ENCODE data around the gene TTC19. TPM values are rescaled to one million over a fixed set of nuclear protein-coding genes. Genes with fewer than 3 reads are reported as not detected.
A peak's percentile ranks its signal among the peaks of the same experiment; 100 is the strongest.

Gene TTC19
- total and polyA plus RNA-seq, 2 experiments from 2014 or later = 30.3 to 93.5 TPM

DNA sequence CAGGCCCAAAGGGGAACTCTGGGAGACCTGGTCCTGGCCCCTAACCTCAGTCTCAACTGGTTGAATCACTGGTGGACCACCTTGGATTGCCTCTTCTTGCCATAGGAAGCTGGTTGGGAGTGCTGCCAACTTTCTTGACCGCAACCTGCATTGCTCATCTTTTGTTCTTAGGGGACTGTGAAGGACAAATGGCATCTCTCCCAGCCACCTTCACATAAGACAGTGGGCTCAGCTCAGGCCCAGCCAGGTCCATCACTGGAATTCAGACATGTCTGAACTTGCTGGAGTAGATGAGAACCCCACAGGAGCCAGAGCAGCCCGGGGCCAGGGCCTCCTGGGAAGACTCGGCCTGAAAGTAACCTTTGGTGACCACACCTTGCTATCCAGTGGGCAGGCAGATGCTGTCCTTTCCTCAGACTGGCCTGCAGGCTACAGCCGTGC lies 35.9 kb upstream of the TTC19 start:
- H3K4me3 ChIP-seq = no peak overlapping the region
- TF ChIP-seq JUNB (IDR thresholded peaks at IDR 0.05; ENCODE audit: unreplicated experiment) = no peak
- TF ChIP-seq, protein P1, sequence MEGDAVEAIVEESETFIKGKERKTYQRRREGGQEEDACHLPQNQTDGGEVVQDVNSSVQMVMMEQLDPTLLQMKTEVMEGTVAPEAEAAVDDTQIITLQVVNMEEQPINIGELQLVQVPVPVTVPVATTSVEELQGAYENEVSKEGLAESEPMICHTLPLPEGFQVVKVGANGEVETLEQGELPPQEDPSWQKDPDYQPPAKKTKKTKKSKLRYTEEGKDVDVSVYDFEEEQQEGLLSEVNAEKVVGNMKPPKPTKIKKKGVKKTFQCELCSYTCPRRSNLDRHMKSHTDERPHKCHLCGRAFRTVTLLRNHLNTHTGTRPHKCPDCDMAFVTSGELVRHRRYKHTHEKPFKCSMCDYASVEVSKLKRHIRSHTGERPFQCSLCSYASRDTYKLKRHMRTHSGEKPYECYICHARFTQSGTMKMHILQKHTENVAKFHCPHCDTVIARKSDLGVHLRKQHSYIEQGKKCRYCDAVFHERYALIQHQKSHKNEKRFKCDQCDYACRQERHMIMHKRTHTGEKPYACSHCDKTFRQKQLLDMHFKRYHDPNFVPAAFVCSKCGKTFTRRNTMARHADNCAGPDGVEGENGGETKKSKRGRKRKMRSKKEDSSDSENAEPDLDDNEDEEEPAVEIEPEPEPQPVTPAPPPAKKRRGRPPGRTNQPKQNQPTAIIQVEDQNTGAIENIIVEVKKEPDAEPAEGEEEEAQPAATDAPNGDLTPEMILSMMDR (conservative IDR thresholded peaks at IDR 0.05; ENCODE audit: low read depth in 2 of 2) = no peak
- TF ChIP-seq, protein P2, sequence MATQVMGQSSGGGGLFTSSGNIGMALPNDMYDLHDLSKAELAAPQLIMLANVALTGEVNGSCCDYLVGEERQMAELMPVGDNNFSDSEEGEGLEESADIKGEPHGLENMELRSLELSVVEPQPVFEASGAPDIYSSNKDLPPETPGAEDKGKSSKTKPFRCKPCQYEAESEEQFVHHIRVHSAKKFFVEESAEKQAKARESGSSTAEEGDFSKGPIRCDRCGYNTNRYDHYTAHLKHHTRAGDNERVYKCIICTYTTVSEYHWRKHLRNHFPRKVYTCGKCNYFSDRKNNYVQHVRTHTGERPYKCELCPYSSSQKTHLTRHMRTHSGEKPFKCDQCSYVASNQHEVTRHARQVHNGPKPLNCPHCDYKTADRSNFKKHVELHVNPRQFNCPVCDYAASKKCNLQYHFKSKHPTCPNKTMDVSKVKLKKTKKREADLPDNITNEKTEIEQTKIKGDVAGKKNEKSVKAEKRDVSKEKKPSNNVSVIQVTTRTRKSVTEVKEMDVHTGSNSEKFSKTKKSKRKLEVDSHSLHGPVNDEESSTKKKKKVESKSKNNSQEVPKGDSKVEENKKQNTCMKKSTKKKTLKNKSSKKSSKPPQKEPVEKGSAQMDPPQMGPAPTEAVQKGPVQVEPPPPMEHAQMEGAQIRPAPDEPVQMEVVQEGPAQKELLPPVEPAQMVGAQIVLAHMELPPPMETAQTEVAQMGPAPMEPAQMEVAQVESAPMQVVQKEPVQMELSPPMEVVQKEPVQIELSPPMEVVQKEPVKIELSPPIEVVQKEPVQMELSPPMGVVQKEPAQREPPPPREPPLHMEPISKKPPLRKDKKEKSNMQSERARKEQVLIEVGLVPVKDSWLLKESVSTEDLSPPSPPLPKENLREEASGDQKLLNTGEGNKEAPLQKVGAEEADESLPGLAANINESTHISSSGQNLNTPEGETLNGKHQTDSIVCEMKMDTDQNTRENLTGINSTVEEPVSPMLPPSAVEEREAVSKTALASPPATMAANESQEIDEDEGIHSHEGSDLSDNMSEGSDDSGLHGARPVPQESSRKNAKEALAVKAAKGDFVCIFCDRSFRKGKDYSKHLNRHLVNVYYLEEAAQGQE (IDR thresholded peaks at IDR 0.05; ENCODE audit: unreplicated experiment) = no peak
- no peak overlapping the region for H2AFZ ChIP-seq
- Mint-ChIP-seq H3K27me3 (ENCODE audit: insufficient read depth, low read depth, poor library complexity) (peaks cover 11% of the 10 kb centered on the region), H3K4me3 (no peak overlapping the region), H3K27ac (no peak overlapping the region), H3K4me1 (peaks cover 36% of the 10 kb centered on the region), H3K36me3 (ENCODE audit: low read depth) (no peaks in the 10 kb centered on the region; the same call in 2 of the 3 replicates), H3K9me3 (no peaks in the 10 kb centered on the region)
- 0 out of 2 replicates have a peak, but pooled peaks cover 7% of the 10 kb centered on the region for H3K9me2 ChIP-seq (ENCODE audit: insufficient read depth)
- no peaks in the 10 kb centered on the region; the same call in 1 of the 2 replicates for H3K79me2 ChIP-seq (replicated peaks; ENCODE audit: insufficient read depth)
- no peak overlapping the region for H3K4me2 ChIP-seq
- H3F3A ChIP-seq (replicated peaks; ENCODE audit: low read depth) = peaks cover 12% of the 10 kb centered on the region
- DNase-seq (ENCODE audit: low spot score) (no peak), ATAC-seq (no peak)
- H3K4me1 ChIP-seq (ENCODE audit: insufficient read depth) = peaks cover 22% of the 10 kb centered on the region
- H3K27me3 ChIP-seq (ENCODE audit: insufficient read depth) = no peaks in the 10 kb centered on the region
- no peaks in the 10 kb centered on the region for H3K36me3 ChIP-seq (ENCODE audit: insufficient read depth)
- no peaks in the 10 kb centered on the region for H4K20me1 ChIP-seq (replicated peaks; ENCODE audit: insufficient read depth)
- H3K27ac ChIP-seq (ENCODE audit: low read depth) = no peak overlapping the region

DNA sequence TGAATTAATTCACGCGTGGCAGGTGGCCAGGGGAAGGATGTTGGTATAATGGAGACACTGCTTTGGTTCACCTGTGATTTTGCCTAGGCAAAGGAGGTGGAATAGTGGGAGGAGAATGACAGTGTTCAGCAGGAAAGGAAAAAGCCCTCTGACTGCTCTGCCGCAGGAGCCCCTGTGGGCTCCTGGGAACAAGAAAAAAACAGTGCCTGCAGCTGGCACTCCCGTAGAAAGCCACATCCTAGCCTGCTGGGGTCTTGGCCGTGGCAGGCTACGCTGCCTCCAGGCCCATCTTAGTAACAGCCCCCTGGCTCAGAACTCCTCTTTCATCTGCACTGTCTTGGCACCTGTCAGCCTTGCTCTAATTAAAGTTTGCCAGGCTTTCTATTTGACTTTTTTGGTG lies 34.1 kb upstream of the TTC19 start:
- Histone ChIP-seq H3K79me2 (replicated peaks; ENCODE audit: insufficient read depth) (no peaks in the 10 kb centered on the region; the same call in 1 of the 2 replicates), H2AFZ (no peak overlapping the region), H3K4me1 (ENCODE audit: insufficient read depth) (peaks cover 29% of the 10 kb centered on the region), H3K27ac (ENCODE audit: low read depth) (peak overlapping the region; percentile 93), H3K27me3 (ENCODE audit: insufficient read depth) (no peaks in the 10 kb centered on the region), H3K4me3 (peak overlapping the region; percentile 0; the same call in 1 of the 2 replicates), H3K4me2 (peak overlapping the region; percentile 33), H3F3A (replicated peaks; ENCODE audit: low read depth) (peaks cover 12% of the 10 kb centered on the region), H4K20me1 (replicated peaks; ENCODE audit: insufficient read depth) (no peaks in the 10 kb centered on the region), H3K9me2 (ENCODE audit: insufficient read depth) (0 out of 2 replicates have a peak, but pooled peaks cover 7% of the 10 kb centered on the region), H3K36me3 (ENCODE audit: insufficient read depth) (no peaks in the 10 kb centered on the region)
- peaks cover 2% of the 10 kb centered on the region; the same call in 1 of the 3 replicates for H3K36me3 Mint-ChIP-seq (ENCODE audit: low read depth)
- peaks cover 45% of the 10 kb centered on the region for H3K4me1 Mint-ChIP-seq
- H3K9me3 Mint-ChIP-seq = no peaks in the 10 kb centered on the region
- H3K27me3 Mint-ChIP-seq (ENCODE audit: insufficient read depth, low read depth, poor library complexity) = peaks cover 11% of the 10 kb centered on the region
- ATAC-seq (peak; percentile 18), DNase-seq (ENCODE audit: low spot score) (peak; percentile 28)
- peak overlapping the region; percentile 98 for H3K27ac Mint-ChIP-seq
- peak overlapping the region; percentile 63; the same call in 2 of the 3 replicates for H3K4me3 Mint-ChIP-seq
- TF ChIP-seq, protein P2 (IDR thresholded peaks at IDR 0.05; ENCODE audit: unreplicated experiment) = no peak
- TF ChIP-seq, protein P3, sequence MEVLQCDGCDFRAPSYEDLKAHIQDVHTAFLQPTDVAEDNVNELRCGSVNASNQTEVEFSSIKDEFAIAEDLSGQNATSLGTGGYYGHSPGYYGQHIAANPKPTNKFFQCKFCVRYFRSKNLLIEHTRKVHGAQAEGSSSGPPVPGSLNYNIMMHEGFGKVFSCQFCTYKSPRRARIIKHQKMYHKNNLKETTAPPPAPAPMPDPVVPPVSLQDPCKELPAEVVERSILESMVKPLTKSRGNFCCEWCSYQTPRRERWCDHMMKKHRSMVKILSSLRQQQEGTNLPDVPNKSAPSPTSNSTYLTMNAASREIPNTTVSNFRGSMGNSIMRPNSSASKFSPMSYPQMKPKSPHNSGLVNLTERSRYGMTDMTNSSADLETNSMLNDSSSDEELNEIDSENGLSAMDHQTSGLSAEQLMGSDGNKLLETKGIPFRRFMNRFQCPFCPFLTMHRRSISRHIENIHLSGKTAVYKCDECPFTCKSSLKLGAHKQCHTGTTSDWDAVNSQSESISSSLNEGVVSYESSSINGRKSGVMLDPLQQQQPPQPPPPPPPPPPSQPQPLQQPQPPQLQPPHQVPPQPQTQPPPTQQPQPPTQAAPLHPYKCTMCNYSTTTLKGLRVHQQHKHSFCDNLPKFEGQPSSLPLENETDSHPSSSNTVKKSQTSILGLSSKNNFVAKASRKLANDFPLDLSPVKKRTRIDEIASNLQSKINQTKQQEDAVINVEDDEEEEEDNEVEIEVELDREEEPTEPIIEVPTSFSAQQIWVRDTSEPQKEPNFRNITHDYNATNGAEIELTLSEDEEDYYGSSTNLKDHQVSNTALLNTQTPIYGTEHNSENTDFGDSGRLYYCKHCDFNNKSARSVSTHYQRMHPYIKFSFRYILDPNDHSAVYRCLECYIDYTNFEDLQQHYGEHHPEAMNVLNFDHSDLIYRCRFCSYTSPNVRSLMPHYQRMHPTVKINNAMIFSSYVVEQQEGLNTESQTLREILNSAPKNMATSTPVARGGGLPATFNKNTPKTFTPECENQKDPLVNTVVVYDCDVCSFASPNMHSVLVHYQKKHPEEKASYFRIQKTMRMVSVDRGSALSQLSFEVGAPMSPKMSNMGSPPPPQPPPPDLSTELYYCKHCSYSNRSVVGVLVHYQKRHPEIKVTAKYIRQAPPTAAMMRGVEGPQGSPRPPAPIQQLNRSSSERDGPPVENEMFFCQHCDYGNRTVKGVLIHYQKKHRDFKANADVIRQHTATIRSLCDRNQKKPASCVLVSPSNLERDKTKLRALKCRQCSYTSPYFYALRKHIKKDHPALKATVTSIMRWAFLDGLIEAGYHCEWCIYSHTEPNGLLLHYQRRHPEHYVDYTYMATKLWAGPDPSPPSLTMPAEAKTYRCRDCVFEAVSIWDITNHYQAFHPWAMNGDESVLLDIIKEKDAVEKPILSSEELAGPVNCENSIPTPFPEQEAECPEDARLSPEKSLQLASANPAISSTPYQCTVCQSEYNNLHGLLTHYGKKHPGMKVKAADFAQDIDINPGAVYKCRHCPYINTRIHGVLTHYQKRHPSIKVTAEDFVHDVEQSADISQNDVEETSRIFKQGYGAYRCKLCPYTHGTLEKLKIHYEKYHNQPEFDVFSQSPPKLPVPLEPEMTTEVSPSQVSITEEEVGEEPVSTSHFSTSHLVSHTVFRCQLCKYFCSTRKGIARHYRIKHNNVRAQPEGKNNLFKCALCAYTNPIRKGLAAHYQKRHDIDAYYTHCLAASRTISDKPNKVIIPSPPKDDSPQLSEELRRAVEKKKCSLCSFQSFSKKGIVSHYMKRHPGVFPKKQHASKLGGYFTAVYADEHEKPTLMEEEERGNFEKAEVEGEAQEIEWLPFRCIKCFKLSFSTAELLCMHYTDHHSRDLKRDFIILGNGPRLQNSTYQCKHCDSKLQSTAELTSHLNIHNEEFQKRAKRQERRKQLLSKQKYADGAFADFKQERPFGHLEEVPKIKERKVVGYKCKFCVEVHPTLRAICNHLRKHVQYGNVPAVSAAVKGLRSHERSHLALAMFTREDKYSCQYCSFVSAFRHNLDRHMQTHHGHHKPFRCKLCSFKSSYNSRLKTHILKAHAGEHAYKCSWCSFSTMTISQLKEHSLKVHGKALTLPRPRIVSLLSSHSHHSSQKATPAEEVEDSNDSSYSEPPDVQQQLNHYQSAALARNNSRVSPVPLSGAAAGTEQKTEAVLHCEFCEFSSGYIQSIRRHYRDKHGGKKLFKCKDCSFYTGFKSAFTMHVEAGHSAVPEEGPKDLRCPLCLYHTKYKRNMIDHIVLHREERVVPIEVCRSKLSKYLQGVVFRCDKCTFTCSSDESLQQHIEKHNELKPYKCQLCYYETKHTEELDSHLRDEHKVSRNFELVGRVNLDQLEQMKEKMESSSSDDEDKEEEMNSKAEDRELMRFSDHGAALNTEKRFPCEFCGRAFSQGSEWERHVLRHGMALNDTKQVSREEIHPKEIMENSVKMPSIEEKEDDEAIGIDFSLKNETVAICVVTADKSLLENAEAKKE (CRISPR knock-in tag; IDR thresholded peaks at IDR 0.05) = no peak
- TF ChIP-seq ZNF114 (CRISPR knock-in tag; IDR thresholded peaks at IDR 0.05) = no peak
